ENCODE measurements around the gene CDR2L. TPM values are rescaled to one million over a fixed set of nuclear protein-coding genes. Genes with fewer than 3 reads are reported as not detected.
A peak's percentile ranks its signal among the peaks of the same experiment; 100 is the strongest.

The CDR2L gene
- 10 to 100 TPM; 39.5 to 39.6 TPM for total RNA-seq
- polyA plus RNA-seq (ENCODE audit: insufficient read depth, low read depth, low replicate concordance), result 16.6 TPM
- long read RNA-seq, donor 1, result 0 reads
- long read RNA-seq, donor 2, partial matches to known transcripts, result 0 of 2 reads
- long read RNA-seq, donor 2, other reads (novel, unspliced or antisense), result 0 of 2 reads

DNA sequence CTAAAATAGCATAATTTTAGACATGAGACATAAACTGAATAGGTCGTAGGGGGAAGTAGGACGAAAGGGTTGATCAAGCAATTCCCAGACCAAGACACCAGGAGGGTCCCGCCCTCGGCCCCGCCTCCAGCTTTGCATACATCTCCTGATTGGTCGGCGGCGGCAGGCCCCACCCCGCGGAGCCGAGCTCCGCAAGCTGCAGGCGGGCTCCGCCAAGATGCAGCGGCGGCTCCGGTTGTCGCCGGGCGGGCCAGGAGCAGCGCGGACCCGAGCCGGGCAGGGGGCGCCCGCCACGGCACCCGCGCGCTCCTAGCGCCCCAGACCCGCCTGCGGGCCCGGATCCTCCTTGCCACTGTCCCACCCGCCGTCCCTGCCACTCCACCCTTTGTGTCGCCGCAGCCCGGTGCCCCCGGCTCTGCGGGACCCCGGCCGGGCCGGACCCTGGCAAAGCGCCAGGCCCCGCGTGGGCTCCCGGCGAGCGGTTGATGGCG lies at the start of gene CDR2L:
TSS of gene CDR2L (plus strand) at position 215 of the 491 bp plus-strand sequence. CDS start 412 bp downstream, outside the sequence.
- no peaks in the 10 kb centered on the region for H3K36me3 ChIP-seq (ENCODE audit: low read depth, missing control alignments)
- H3K27me3 ChIP-seq, result no peaks in the 10 kb centered on the region
- intact Hi-C loops (cut with DNase I; ENCODE audit: low total_unique reads), result no loop called here
- H3K4me3 ChIP-seq, result peak within 1 kb of the TSS; percentile 75 to 84
- peak; percentile 54 for TF ChIP-seq POLR2A (IDR thresholded peaks at IDR 0.05)
- TF ChIP-seq, protein P1, sequence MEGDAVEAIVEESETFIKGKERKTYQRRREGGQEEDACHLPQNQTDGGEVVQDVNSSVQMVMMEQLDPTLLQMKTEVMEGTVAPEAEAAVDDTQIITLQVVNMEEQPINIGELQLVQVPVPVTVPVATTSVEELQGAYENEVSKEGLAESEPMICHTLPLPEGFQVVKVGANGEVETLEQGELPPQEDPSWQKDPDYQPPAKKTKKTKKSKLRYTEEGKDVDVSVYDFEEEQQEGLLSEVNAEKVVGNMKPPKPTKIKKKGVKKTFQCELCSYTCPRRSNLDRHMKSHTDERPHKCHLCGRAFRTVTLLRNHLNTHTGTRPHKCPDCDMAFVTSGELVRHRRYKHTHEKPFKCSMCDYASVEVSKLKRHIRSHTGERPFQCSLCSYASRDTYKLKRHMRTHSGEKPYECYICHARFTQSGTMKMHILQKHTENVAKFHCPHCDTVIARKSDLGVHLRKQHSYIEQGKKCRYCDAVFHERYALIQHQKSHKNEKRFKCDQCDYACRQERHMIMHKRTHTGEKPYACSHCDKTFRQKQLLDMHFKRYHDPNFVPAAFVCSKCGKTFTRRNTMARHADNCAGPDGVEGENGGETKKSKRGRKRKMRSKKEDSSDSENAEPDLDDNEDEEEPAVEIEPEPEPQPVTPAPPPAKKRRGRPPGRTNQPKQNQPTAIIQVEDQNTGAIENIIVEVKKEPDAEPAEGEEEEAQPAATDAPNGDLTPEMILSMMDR (IDR thresholded peaks at IDR 0.05), result peak in 1 of 3 experiments; percentile 8
- H3K9me3 ChIP-seq, result no peaks in the 10 kb centered on the region
- peaks cover 19% of the 10 kb centered on the region for H3K4me1 ChIP-seq
- DNase-seq, result peak; percentile 99
- H3K27ac ChIP-seq, result peak within 1 kb of the TSS; percentile 76 to 94
- WGBS, 2 donors, result 0 to 2% methylated on average over 2 to 37 of the region's 51 CpGs

DNA sequence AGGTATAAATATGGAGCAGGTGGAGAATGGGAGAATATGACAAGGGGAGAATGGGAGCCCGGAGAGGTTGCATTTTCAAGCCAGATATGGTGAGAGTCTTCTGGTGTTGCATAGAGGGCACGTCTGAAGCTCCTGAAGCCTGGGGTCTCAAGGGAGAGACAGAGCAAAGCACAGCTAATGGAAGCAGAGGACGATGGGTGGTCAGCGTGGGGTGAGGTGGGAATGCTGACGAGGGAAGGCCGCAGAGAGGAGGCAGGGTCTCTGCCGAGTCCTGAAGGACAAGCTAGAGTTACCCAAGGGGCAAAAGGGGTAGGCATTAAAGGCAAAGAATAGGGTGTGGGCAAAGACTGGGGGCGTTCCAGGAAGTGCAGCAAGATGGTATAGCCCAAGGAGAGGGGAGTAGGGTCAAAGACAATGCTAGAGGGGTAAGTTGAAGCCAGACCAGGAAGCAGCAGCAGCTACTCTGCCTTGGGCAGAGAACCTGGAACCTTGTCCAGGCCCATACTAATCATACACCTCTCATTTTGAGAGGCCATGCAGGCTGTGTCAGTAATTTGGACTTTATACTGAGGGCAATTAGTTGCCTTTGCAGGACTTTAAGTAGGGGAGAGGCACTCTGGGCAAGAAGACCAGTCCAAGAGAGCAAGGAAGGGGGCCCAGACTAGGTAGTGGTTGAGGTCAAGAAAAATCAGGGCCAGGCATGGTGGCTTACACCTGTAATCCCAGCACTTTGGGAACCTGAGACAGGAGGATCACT lies 49.1 kb upstream of the CDR2L start:
- no peaks in the 10 kb centered on the region for H3K36me3 ChIP-seq (ENCODE audit: low read depth, missing control alignments)
- H3K4me1 ChIP-seq, result no peaks in the 10 kb centered on the region
- H3K27ac ChIP-seq, result no peak overlapping the region
- no peaks in the 10 kb centered on the region for H3K9me3 ChIP-seq
- intact Hi-C loops (cut with DNase I; ENCODE audit: low total_unique reads), result no loop called here
- H3K27me3 ChIP-seq, result no peaks in the 10 kb centered on the region
- no peak for TF ChIP-seq POLR2A (IDR thresholded peaks at IDR 0.05)
- TF ChIP-seq, protein P1 (IDR thresholded peaks at IDR 0.05), result no peak
- no peak for DNase-seq
- H3K4me3 ChIP-seq, result no peak overlapping the region
- WGBS, 2 donors, result 68 to 71% methylated on average over 8 of the region's 8 CpGs

DNA sequence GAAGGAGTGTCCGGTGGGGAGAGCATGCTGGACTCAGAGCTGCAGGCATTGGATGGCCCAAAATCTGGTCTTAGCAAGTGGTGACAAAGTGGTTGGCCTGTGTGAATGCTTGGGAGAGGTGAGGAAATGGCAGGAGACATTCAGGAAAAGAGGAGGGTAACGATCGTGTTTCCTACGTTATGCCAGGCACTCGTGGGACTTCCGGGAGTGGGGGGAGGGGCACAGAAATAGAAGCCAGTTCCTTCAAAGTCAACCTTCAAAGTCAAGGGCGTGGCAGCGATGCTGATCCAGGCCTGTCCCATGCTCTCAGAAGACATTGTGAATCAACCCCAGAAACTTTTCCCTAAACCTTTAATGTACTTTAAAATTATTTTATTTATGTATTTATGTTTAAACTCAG lies 47.9 kb upstream of the CDR2L start:
- TF ChIP-seq, protein P1 (IDR thresholded peaks at IDR 0.05), result no peak
- TF ChIP-seq POLR2A (IDR thresholded peaks at IDR 0.05), result no peak
- H3K27me3 ChIP-seq, result no peaks in the 10 kb centered on the region
- intact Hi-C loops (cut with DNase I; ENCODE audit: low total_unique reads), result no loop called here
- H3K27ac ChIP-seq, result no peak overlapping the region
- H3K4me1 ChIP-seq, result no peaks in the 10 kb centered on the region
- no peaks in the 10 kb centered on the region for H3K36me3 ChIP-seq (ENCODE audit: low read depth, missing control alignments)
- DNase-seq, result no peak
- H3K9me3 ChIP-seq, result no peaks in the 10 kb centered on the region
- 58 to 62% methylated on average over 8 of the region's 8 CpGs for WGBS, 2 donors
- no peak overlapping the region for H3K4me3 ChIP-seq

DNA sequence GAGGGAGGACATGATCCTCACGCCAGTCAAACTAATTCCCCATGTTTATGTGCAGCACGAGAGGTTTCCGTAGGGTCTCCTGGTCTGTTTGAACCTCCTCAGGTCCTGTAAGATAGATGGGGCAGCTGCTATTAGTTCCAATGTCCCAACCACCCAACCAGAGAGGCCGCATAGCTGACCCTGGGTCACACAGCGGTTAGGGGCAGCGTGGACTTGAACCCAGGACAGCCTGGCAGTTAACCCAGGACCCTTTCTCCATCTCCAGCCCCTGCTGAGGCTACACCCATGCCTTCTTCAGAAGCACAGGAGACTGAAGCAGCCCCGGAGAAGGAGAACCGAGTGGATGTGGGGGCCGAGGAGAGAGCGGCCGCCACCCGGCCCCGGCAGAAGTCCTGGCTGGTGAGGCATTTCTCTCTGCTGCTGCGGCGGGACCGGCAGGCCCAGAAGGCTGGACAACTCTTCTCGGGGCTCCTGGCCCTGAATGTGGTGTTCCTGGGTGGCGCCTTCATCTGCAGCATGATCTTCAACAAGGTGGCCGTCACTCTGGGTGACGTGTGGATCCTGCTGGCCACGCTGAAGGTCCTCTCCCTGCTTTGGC lies 46.2 kb upstream of the CDR2L start:
- H3K9me3 ChIP-seq, result no peaks in the 10 kb centered on the region
- no peaks in the 10 kb centered on the region for H3K4me1 ChIP-seq
- WGBS, 2 donors, result 78 to 80% methylated on average over 4 to 21 of the region's 21 CpGs
- H3K36me3 ChIP-seq (ENCODE audit: low read depth, missing control alignments), result no peaks in the 10 kb centered on the region
- no peak for DNase-seq
- no peak overlapping the region for H3K4me3 ChIP-seq
- intact Hi-C loops (cut with DNase I; ENCODE audit: low total_unique reads), result no loop called here
- TF ChIP-seq, protein P1 (IDR thresholded peaks at IDR 0.05), result no peak
- TF ChIP-seq POLR2A (IDR thresholded peaks at IDR 0.05), result no peak
- no peaks in the 10 kb centered on the region for H3K27me3 ChIP-seq
- no peak overlapping the region for H3K27ac ChIP-seq
